PC-9 (cell line): ENCODE results near the gene PBX3. TPM values are rescaled to one million over a fixed set of nuclear protein-coding genes. Genes with fewer than 3 reads are reported as not detected.

Source experiments
- BruUV-seq: library from RNA; stranded (reverse); fragments of 400-500 nt; replicated peaks from 2 replicates; lab custom pipeline; 2021; lab: Mats Ljungman, UMichigan
- CTCF ChIA-PET: fragments of 300-600 bp; sonication (Branson Sonifier 250); formaldehyde crosslinking; loops from one replicate; lab custom pipeline; 2022; ENCODE audit warnings: antibody characterized with exemption; lab: Charles Lee
- POLR2A ChIA-PET: fragments of 300-600 bp; sonication (Branson Sonifier 250); formaldehyde crosslinking; loops from one replicate; lab custom pipeline; 2022; ENCODE audit warnings: antibody characterized with exemption; ENCODE audit not compliant: unreplicated experiment; lab: Charles Lee
- DNase-seq, 2 experiments: peaks; one replicate each; pipeline versions ENCODE4 v3.0.0 to v3.0.0-alpha.2; 2015 to 2022; ENCODE audit warnings: mixed read lengths in 1 of 2
- H2AFZ ChIP-seq: fragments of 200-600 bp; sonication (generic); 2 replicates; pipeline ENCODE4 v1.8.1; 2017; ENCODE audit warnings: antibody characterized with exemption
- H3F3A ChIP-seq: fragments of 200-600 bp; sonication (generic); 2 replicates; pipeline ENCODE4 v1.8.1; 2017; ENCODE audit warnings: antibody characterized with exemption, mild to moderate bottlenecking, low read depth; ENCODE audit not compliant: insufficient read depth
- H3K27ac ChIP-seq: fragments of 200-600 bp; sonication (generic); 2 replicates; pipeline ENCODE4 v1.6.1; 2016; ENCODE audit warnings: mixed run types
- H3K27me3 ChIP-seq: fragments of 200-600 bp; sonication (generic); 2 replicates; pipeline ENCODE4 v1.6.1; 2016; ENCODE audit warnings: low read depth, mixed run types; ENCODE audit not compliant: insufficient read depth
- H3K36me3 ChIP-seq: fragments of 200-600 bp; sonication (generic); 2 replicates; pipeline ENCODE4 v1.6.1; 2016; ENCODE audit warnings: low read depth, mixed run types
- H3K4me1 ChIP-seq: fragments of 200-600 bp; sonication (generic); replicated peaks from 2 replicates; pipeline ENCODE4 v1.6.1; 2016; ENCODE audit warnings: mixed run types; ENCODE audit not compliant: insufficient read depth
- H3K4me2 ChIP-seq: fragments of 200-600 bp; sonication (generic); 2 replicates; pipeline ENCODE4 v1.6.1; 2017; ENCODE audit warnings: mixed run types
- H3K4me3 ChIP-seq: fragments of 200-600 bp; sonication (generic); 2 replicates; pipeline ENCODE4 v1.6.1; 2016; ENCODE audit warnings: mixed run types
- H3K79me2 ChIP-seq: fragments of 200-600 bp; sonication (generic); 2 replicates; pipeline ENCODE4 v1.6.1; 2017; ENCODE audit warnings: low read depth, mixed run types
- H3K9me2 ChIP-seq: fragments of 200-600 bp; sonication (generic); 2 replicates; pipeline ENCODE4 v1.8.1; 2017; ENCODE audit warnings: mild to moderate bottlenecking; ENCODE audit not compliant: insufficient read depth
- H3K9me3 ChIP-seq: fragments of 200-600 bp; sonication (generic); 2 replicates; pipeline ENCODE4 v1.8.1; 2016; ENCODE audit warnings: low read depth; ENCODE audit not compliant: insufficient read depth
- H4K20me1 ChIP-seq: fragments of 200-600 bp; sonication (generic); 2 replicates; pipeline ENCODE4 v1.8.1; 2017; ENCODE audit not compliant: insufficient read depth
- EZH2 ChIP-seq: fragments of 200-600 bp; sonication (generic); IDR thresholded peaks from 2 replicates; pipeline ENCODE4 v1.8.0; 2017; ENCODE audit warnings: antibody characterized with exemption, low read depth
- intact Hi-C: fragments of 100-400 bp; cut with micrococcal nuclease; formaldehyde crosslinking; loops from one replicate; pipeline ENCODE4 v1.10.0; 2022; ENCODE audit not compliant: unreplicated experiment
- total RNA-seq: library from RNA; stranded (reverse); gene quantifications from 2 replicates; pipeline ENCODE4 v1.2.3, GENCODE V29; 2021
- TF ChIP-seq, protein P1 (sequence below): fragments of 200-600 bp; sonication (generic); conservative IDR thresholded peaks from 2 replicates; pipeline ENCODE4 v1.6.1; 2017; ENCODE audit warnings: mixed run types, antibody characterized with exemption, mild to moderate bottlenecking, moderate library complexity

The PBX3 gene
- total RNA-seq, 1 experiment from 2014 or later = 18.3 TPM

DNA sequence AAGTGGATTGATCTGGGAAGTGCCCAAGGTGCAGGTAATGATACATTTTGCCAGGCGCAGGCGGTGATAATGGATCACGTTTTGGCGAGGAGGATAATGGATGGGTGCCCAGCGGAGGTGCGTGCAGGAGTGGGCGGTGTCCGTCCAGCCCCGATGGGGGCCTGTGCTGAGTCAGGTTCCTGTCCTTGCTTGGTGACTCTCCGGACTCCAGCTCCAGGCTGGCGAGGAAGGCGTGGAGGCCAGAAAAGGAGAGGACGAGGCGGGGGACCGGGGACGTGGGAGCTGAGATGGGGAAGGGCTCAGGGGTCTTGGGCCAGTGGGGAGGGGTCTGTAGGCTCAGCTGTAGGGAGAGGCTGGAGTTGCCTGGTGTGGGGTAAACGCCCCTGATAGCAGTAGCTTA lies 268.3 kb downstream of the PBX3 start:
- TF ChIP-seq EZH2 = no peak
- TF ChIP-seq, protein P1, sequence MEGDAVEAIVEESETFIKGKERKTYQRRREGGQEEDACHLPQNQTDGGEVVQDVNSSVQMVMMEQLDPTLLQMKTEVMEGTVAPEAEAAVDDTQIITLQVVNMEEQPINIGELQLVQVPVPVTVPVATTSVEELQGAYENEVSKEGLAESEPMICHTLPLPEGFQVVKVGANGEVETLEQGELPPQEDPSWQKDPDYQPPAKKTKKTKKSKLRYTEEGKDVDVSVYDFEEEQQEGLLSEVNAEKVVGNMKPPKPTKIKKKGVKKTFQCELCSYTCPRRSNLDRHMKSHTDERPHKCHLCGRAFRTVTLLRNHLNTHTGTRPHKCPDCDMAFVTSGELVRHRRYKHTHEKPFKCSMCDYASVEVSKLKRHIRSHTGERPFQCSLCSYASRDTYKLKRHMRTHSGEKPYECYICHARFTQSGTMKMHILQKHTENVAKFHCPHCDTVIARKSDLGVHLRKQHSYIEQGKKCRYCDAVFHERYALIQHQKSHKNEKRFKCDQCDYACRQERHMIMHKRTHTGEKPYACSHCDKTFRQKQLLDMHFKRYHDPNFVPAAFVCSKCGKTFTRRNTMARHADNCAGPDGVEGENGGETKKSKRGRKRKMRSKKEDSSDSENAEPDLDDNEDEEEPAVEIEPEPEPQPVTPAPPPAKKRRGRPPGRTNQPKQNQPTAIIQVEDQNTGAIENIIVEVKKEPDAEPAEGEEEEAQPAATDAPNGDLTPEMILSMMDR = no peak
- BruUV-seq = no TSS peak

GRCh38 chr9:126016579-126017290 lies 269.6 kb downstream of the PBX3 start:
- Histone ChIP-seq H4K20me1 (no peaks in the 10 kb centered on the region), H3K9me3 (no peaks in the 10 kb centered on the region), H3K36me3 (no peaks in the 10 kb centered on the region), H3K27me3 (peaks cover 18% of the 10 kb centered on the region), H3K9me2 (no peaks in the 10 kb centered on the region), H3K4me2 (no peak overlapping the region), H2AFZ (no peak overlapping the region), H3F3A (no peaks in the 10 kb centered on the region), H3K27ac (no peak overlapping the region), H3K4me3 (no peak overlapping the region), H3K79me2 (no peaks in the 10 kb centered on the region), H3K4me1 (no peaks in the 10 kb centered on the region)
- no TSS peak for BruUV-seq
- CTCF ChIA-PET = no interaction called here
- POLR2A ChIA-PET = no interaction called here
- intact Hi-C loops = no loop called here
- TF ChIP-seq, protein P1 = no peak
- TF ChIP-seq EZH2 = no peak
- no peak for DNase-seq

More for the DNA sequence above, 268.3 kb downstream of the PBX3 start:
- Histone ChIP-seq H2AFZ (no peak overlapping the region), H4K20me1 (no peaks in the 10 kb centered on the region), H3K79me2 (no peaks in the 10 kb centered on the region), H3F3A (no peaks in the 10 kb centered on the region), H3K27ac (no peak overlapping the region), H3K9me2 (no peaks in the 10 kb centered on the region), H3K27me3 (peaks cover 24% of the 10 kb centered on the region), H3K9me3 (no peaks in the 10 kb centered on the region), H3K4me1 (no peaks in the 10 kb centered on the region), H3K36me3 (no peaks in the 10 kb centered on the region), H3K4me2 (no peak overlapping the region), H3K4me3 (no peak overlapping the region)
- intact Hi-C loops = no loop called here
- no peak for DNase-seq
- ChIA-PET POLR2A (no interaction called here), CTCF (no interaction called here)

Other genes starting within 250 kb of the PBX3 start
- 112 and 115 TPM in 2 replicates for gene MAPKAP1, start 40.2 kb upstream of the PBX3 start, total RNA-seq